Loucy (cell line): ENCODE results near the gene LTBP4.

ENCODE experiments used
- EZH2phosphoT487 ChIP-seq: fragments of 200-600 bp; IDR thresholded peaks from 2 replicates; pipeline ENCODE4 v1.6.1; 2018; ENCODE audit warnings: antibody characterized with exemption, mild to moderate bottlenecking, moderate library complexity, borderline replicate concordance
- TF ChIP-seq, protein P1 (sequence below): fragments of 200-600 bp; sonication (generic); conservative IDR thresholded peaks from 2 replicates; pipeline ENCODE4 v1.5.1; 2014; ENCODE audit warnings: mild to moderate bottlenecking, antibody characterized with exemption, low read length

DNA sequence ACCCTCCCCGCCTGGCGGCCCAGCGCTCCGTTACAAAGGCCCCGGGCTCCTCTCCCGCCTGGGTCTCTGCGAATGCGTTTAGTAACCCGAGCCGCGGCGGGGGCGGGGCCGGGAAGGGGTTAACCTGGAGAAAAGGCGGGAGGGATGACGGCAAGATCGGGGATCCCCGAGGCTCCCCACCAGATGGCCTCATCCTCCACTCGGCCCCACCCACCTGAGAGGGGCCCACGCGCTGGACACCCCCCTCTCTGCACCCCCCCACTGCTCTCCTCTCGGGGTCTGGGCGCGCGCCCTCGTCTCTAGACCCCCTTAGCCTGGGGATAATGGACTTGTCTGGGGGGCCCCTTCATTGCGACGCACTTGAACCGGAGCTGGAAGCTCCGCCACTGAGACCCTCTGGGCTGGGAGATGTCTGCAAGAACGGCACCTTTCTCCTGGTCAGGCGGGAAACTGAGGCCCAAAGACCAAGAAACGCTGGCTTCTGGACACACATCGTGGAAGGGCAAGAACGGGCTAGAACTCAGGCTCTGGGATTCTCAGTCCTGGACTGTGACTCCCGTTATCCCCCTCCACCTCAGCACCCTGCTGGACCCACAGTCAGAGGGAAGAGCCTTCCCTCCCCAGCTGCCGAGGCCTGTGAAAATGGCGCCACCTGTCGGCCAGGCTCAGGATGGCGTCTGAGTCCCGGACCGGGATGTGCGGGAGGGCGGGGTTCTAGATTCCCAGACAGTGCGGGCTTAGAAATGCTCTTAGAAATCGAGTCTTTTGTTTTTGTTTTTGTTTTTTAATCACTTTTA, 2.9 kb upstream of the LTBP4 start:
- TF ChIP-seq, protein P1, sequence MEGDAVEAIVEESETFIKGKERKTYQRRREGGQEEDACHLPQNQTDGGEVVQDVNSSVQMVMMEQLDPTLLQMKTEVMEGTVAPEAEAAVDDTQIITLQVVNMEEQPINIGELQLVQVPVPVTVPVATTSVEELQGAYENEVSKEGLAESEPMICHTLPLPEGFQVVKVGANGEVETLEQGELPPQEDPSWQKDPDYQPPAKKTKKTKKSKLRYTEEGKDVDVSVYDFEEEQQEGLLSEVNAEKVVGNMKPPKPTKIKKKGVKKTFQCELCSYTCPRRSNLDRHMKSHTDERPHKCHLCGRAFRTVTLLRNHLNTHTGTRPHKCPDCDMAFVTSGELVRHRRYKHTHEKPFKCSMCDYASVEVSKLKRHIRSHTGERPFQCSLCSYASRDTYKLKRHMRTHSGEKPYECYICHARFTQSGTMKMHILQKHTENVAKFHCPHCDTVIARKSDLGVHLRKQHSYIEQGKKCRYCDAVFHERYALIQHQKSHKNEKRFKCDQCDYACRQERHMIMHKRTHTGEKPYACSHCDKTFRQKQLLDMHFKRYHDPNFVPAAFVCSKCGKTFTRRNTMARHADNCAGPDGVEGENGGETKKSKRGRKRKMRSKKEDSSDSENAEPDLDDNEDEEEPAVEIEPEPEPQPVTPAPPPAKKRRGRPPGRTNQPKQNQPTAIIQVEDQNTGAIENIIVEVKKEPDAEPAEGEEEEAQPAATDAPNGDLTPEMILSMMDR, result peak; percentile 97
- no peak for TF ChIP-seq EZH2phosphoT487
